ENCODE data around the gene TMEM87B.
A peak's percentile ranks its signal among the peaks of the same experiment; 100 is the strongest.
"Not testable (repeated sequence)": the region's sequence is repeated elsewhere in the genome, so short reads cannot be mapped to it uniquely, and the experiment has no call there.

TMEM87B gene

DNA sequence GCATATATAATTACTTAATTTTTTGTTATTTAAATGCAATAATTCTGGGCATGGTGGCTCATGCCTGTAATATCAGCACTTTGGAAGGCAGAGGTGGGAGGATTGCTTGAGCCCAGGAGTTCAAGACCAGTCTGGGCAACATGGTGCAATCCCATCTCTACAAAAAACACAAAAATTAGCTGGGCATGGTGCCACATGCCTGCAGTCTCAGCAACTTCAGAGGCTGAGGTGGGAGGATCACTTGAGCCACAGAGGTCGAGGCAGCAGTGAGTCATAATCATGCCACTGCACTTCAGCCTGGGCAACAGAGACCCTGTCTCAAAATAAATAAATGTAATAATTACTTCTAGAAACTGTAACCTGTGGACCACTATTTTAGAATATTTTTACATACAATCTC, 21.5 kb upstream of the TMEM87B start:
- no peak for DNase-seq

DNA sequence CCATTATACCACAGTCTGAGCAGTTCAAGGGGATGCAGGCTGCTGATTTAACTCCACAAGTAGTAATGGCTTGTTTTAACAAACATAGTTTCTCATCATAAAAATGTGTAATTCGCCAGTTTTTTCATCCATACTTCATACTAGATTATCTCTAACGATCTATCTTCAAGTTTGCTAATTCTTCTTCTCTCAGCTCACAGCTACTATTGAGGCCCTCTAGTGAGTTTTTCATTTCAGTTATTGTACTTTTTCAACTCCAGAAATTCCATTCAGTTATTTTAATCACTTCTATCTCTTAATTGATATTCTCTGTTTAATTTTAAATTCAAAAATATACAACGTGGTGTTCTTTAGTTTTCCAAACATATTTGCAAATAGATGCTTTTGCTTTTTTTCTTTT, 20.1 kb upstream of the TMEM87B start:
- DNase-seq, result no peak

DNA sequence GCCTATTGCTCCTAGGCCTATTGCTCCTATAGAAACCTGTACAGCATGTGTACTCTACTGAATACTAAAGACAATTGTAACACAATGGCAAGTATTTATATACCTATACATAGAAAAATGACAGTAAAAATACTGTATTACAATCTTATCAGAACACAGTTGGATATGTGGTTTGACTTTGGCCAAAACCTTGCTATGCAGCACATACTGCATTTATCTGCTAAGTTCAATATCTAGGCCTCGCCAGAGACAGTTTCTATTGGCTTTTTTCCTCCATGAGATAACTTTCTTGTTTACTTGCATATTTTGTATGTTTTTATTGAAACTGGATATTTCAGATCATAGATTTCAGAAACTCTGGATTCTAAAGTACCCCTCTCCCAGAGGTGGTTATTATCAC, 19.3 kb upstream of the TMEM87B start:
- no peak for DNase-seq

DNA sequence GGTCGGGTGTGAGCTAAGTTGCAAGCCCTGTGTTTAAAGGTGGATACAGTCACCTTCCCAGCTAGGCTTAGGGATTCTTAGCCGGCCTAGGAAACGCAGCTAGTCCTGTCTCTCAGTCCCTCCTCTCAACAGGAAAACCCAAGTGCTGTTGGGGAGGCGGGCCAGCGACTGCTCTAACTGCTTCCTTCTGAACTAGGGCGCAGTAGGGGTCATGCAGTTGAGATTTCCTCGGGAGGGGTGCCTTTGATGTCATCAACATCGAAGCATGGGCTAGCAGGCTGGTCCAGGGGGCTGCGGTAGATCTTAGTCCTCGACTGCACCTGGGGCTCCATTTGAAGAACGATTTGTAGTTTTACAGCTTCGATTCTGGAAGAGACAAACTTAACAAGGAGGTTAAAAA, 15.5 kb upstream of the TMEM87B start:
- not testable (repeated sequence) for DNase-seq

DNA sequence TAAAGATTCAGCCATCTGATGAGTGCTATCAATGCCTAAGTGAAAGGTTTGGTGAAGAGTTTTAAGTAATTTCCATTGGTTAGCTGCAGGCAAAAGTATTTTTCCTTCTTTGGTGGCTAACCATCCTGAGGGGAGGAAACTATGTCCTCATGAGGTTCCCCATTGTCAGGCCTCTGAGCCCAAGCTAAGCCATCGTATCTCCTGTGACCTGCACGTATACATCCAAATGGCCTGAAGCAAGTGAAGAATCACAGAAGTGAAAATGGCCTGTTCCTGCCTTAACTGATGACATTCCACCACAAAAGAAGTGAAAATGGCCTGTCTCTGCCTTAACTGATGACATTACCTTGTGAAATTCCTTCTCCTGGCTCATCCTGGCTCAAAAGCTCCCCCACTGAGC, 15.0 kb upstream of the TMEM87B start:
- DNase-seq, result not testable (repeated sequence)

DNA sequence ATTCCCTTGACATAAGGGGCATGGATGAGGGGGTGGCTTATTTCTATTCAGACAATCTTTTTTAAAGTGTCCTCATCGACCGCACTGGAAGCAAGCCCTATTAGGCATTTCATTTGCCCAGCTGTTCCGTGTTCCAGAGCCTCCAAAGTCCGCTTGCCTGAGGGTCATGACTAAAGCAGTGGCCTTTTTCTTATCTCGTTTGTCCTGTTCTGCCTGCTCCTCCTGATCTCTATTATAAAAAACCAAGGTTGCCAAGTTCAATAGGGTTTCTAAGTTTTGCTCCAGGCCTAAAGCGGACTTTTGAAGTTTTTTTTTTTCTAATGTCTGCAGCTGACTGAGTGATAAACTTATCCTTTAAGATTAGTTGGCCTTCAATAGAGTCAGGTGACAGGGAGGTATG, 13.6 kb upstream of the TMEM87B start:
- not testable (repeated sequence) for DNase-seq

DNA sequence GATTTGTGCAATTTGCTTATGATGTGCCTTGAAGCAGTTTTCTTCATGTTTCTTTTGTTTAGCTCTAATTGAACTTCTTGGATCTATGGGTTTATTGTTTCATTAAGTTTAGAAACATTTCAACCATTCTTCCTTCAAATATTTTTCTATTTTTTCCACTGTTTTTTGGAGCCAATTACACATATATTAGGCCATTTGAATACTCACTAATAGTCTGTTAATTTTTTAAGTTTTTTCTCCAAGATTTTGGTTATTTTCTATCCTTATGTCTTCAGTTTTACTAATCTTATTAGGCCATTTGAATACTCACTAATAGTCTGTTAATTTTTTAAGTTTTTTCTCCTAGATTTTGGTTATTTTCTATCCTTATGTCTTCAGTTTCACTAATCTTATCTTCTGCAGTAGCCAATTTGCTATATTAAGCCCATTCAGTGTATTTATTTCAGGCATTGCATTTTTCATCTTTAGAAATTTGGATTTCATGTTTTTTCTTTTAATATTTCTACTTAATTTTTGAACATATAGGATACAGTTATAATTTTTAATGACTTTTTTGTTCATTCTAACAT, 9.5 kb upstream of the TMEM87B start:
- DNase-seq, result no peak

DNA sequence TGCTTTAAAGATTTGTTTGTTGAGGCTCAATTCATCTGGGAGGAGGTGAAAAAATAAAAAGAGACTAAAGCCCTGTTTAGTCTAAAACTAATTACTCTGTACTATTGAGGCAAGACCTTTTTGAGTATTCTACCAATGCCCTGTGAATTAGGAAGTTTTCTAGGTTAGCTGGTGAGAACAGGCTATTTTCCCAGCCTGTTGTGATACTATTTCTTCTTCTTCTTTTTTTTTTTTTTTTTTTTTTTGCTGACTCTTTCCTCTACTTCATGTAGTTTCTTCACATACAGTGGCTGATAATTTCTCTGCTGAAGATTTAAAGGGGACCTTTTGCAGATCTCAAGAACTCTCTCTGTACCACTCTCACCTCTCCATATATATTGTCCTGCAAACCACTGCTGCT, 8.8 kb upstream of the TMEM87B start:
- DNase-seq, result no peak

DNA sequence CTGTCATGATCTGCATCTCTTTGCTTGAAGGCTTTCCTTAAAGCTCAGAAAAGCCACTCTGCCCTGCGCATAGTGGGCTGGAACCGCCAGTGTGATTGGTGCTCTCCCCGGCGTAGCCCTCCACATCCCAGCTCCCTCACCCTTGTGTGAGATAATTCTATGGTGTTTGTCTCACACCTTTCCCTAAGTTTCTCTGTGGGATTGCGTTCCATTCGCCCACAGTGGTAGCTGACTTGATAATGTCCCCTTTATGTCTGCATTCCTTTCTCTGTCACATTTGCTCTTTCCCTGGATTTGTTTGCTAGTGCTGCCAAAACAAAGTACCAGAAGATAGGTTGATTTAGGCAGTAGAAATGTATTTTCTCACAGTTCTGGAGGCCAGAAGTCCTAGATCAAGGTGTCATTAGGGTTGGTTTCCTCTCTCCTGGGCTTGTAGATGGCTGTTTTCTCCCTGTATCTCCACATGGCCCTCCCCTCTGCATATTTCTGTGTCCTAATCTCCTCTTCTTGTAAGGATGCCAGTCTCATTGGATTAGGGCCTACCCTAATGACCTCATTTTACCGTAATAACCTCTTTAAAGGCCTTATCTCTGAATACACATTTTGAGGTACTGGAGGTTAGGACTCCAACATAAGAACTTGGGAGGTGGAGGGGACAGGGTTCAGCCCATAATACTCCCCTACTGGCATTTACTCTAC, 7.4 kb upstream of the TMEM87B start:
- no peak for DNase-seq

DNA sequence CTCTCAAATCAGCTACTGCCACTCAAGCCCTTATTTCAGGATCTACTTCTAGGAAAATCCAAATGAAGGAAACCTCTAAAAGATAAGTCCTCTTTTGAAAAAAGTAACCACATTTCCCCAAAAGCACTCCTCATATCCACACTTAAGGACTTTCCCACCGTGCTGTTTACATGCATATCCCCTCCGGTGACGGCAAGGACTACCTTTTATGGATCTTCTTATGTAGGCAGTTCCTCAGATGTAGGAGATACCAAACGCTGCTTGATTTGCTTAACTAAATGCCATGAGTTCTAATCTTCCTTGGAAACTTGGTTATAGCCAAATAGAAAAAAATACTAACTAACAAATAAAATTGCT, 6.9 kb upstream of the TMEM87B start:
- DNase-seq, result no peak

DNA sequence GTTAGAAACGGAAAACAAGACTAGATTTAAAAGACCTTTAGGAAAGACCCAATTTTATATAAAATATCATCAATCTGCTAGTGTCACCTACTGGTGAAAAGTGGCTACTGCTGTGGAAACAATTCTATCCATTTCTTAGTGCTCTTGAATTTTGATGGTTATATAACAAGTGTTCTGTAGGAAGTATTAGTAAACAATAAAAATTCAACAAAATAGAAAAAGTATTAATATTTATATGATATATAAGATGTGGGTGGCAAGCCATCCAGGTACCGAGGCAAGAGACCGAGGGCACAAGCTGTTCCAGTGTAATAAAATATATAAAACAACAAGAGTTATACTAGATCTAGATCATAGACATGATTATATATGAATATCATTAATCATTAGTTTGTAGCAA, 6.2 kb upstream of the TMEM87B start:
- DNase-seq, result no peak

DNA sequence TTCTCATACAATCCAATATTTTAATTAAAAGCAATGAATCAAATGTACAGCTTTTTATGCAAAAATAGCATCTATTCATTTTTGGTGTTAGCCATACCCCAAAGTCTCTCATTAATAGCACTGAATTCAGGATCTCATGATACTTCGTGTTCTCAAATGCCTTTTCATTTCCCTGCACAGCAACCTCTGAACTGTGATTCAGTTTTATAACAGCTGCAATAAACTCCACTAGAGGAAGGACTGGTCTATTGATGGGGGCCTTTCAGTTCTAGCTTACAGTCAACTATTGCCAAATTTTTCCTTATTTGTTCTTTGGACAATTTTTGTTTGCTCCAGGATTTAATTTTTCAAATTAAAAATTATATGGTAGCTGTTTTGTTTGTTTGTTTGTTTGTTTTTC, 4.8 kb upstream of the TMEM87B start:
- no peak for DNase-seq

DNA sequence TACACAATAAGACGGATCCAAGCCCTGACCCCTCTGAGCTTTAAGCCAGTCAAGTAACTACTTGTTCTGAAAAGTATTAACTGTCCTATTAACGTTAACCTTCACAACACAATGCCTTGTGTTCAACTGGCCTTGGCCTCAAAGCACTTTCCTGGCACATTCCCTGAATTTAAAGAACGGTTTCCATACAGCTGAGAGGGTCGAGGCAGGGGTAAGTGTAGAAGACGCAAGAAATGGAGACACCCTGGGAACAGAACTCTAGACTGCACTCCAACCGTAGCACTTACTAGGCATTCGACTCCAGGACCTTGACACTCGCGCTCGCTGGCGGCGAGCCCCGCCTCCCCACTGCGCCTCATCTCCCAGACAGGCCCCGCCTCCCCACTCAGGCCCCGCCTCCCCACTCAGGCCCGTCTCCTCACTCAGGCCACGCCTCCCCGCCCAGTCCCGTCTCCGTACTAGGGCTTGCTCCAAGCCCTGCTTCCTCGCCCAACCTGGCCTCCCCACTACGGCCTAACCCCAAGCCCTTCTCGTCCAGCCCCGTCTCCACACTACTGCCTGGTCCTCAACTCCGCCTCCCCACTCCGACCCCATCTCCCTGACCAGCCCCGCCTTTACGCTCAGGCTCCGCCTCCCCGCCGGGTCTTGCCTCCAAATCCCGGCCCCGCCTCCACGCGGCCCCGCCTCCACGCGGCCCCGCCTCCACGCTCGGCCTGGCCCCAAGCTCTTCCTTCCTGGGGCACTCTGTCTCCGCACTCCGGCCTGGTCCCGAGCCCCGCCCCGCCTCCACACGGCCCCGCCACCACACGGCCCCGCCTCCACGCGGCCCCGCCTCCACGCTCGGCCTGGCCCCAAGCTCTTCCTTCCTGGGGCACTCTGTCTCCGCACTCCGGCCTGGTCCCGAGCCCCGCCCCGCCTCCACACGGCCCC, 887 bp upstream of the TMEM87B start:
- DNase-seq, result peak; percentile 99

DNA sequence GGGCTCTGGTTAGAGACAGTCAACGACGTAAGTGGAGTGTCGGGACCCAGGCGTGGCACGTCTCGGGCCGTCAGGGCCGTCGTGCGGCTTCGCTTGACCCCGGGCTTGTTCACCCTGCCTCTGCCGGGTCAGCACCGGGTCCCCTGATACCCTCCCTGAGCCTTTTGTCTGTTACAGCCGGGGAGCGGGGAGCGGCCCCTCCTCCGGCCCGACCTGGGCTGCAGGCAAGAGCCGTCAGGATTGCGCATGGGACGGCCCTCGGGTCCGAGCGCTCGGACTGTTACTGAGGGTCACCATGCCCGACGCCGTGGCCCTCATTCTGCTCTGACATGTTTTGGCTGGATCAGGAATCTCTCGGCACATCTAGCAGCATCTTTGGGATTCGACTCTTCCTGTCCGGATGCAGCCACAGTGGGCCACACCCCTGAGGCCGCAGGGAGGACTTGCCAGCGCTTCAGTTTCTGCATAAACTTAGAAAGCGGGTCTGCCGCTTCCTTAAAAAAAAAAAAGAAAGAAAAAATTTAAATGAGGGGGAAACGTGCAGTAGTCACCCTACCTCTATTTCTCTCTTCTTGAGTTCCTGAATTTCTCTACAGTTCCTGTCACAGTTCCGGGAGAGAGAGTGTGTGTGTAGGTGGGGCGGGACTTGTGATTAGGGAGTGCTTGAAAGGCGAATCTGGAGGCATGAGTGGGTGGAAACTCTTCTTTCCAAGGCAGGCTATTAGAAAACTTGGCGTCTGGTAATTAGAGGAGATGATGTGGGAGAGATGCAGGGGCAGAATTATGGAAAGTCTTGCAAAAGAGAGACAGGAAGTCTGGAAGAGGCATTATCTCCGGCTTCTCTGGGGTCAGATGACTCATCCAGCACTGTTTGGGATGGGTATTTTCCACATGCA, 909 bp downstream of the TMEM87B start:
- peak; percentile 4 for DNase-seq

DNA sequence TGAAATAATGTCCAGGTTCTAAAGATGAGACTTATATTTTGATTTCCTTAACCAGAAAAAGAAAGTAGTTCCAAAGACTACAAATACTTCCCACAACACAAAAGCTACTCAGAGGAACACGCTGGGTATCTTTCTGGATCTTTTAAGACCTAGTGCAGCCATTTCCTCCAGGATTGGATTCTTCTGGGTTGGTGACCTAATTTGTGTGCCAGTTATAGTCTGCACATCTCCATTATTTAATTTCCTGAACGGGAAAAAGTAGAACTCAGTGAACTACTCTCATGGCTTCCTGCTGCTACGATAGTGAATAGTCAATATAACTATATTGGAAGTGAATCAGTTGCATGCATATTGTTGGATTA, 1.5 kb downstream of the TMEM87B start:
- DNase-seq, result no peak

DNA sequence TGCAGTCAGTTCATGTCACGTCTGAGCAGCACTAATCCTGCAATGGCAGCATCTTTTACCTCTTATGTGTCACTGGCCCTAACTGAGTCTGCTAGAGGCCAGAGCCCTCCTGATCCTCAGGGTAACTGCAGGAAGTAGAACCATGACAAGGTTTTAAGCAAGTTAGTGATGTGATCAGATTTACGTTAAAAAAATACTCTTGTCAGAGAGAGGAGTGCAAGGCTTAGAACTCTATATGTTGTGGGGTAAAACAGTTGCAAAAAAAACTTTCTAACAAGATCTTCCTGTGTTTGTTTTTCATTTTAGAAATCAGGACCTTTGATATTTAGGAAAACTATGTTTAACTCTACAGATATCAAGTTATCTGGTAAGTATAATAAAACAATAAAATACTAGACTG, 4.6 kb downstream of the TMEM87B start:
- DNase-seq, result no peak

DNA sequence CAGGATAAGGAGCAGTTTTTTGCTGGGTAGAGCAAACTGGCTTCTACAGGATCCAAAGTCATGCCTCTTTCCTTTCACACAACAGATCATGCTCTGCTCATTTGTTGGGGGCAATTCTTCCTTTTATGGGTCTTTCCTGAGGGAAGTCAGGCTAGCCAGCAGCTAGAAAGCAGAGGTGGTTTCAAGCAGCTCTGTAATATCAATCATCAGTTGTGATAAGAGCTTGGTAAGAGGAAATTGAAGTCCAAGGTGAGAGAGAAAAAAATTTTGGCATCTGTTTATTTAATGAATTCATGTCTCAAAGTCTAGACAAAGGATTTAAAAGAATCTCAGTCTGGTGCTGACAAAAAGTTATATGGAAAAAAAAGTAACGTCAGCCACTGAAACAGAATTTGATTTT, 6.2 kb downstream of the TMEM87B start:
- no peak for DNase-seq

DNA sequence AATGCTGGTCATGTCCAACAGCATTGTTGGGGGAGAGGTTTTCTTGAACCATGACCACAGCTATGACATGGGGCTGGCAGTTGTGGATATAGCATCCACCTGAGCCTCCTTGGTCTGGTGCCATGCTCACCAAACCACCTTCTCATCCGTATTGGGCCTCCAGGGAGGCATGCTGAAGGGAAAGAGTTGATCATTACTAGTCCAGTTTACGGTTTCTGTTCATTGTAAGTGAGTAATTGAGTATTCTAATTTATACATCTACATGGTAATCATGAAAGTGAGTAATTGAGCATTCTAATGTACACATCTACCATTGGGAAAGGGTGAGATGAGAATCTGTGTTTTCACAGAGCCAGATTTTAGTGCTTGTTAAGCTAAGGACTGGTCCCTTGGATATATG, 6.8 kb downstream of the TMEM87B start:
- no peak for DNase-seq

DNA sequence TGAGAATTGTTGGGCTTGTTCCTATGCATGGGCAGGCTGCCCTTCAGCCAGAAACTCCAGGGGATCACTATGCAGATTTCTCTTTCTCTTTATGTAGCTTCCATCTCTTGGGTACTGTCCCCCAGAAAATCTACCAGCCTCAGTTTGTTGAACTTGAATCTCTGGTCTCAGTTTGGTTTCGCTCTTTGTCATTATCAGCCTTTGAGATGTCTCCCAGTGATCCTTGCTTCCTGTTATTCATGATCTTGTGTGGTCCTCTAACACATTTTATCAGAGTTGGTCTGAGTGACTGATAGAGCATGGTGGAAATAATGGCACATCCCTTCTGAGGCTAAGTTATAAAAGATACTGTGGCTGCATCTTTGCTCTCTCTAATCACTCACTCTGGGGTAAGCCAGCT, 7.8 kb downstream of the TMEM87B start:
- DNase-seq, result no peak

DNA sequence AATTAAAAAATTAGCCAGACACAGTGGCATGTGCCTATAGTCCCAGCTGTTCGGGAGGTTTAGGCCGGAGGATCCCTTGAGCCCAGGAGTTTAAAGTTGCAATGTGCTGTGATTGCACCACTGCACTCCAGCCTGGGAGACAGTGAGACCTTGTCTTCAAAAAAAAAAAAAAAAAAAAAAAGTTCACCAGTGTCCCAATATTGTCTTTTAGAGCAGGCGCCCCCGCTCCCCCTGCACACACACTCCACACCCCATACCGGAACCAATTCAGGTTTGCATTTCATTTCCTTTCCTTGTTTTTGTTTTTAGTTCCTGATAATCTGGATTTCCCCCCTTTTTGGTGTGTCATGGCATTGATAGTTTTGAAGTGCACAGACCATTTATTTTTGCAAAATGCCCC, 10.4 kb downstream of the TMEM87B start:
- no peak for DNase-seq

DNA sequence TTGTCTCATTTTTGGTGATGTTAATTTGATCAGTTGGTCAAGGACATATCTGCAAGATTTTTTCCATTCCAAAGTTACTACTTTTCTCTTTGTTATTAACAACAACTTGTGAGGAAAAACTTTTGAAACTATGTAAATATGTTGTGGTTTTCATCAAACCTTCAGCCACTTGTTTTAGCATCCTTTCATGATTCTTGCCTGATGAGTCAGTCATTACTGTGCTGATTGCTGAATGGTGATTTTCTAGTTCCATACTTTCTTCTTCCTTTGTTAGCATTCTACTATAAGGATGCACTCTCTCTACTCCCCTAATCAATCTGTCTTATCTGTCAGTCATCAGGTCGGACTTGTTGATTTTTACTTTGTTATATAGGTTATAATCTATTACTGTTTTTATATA, 10.9 kb downstream of the TMEM87B start:
- no peak for DNase-seq

DNA sequence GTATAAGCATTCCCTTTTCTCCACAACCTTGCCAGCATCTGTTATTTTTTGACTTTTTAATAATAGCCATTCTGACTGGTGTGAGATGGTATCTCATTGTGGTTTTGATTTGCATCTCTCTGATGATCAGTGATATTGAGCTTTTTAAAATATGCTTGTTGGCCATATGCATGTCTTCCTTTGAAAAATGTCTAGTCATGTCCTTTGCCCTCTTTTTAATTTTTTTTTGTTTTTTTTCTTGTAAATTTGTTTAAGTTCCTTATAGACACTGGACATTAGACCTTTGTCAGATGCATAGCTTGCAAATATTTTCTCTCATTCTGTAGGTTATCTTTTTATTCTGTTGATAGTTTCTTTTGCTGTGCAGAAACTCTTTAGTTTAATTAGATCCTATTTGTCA, 14.7 kb downstream of the TMEM87B start:
- DNase-seq, result not testable (repeated sequence)

DNA sequence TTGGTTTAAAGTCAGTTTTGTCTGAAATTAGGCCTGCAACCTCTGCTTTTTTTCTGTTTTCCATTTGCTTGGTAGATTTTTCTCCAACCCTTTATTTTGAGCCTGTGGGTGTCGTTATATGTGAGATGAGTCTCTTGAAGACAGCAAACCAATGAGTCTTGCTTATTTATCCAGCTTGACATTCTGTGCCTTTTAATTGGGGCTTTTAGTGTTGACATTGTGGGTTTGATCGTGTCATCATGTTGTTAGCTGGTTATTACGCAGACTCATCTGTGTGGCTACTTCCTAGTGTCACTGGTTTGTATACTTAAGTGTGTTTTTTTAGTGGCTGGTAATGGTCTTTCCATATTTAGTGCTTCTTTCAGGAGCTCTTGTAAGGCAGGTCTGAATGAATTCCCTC, 18.8 kb downstream of the TMEM87B start:
- DNase-seq, result no peak

All from stimulated activated CD4-positive, alpha-beta T cell treated with anti-CD3 and anti-CD28 coated beads, Interleukin-12 subunit alpha, Interleukin-12 subunit beta, amount 100 ng/mL, for 4 hours (primary cell).